SK-N-MC (cell line): Measurements from ENCODE around the gene ELOVL3.
A peak's percentile ranks its signal among the peaks of the same experiment; 100 is the strongest.
"Not testable (repeated sequence)": the region's sequence is repeated elsewhere in the genome, so short reads cannot be mapped to it uniquely, and the experiment has no call there.

Experiments
- DNase-seq: peaks from one replicate; pipeline ENCODE4 v3.0.0-alpha.2; 2011; ENCODE audit warnings: low read depth, low spot score
- H3K27ac ChIP-seq: fragments of 200-600 bp; sonication (generic); 2 replicates; pipeline ENCODE4 v1.5.1; 2016; ENCODE audit warnings: mixed run types
- H3K36me3 ChIP-seq: fragments of 200-600 bp; sonication (generic); 2 replicates; pipeline ENCODE4 v1.6.1; 2017; ENCODE audit warnings: antibody characterized with exemption, low read length, mixed read lengths; ENCODE audit not compliant: insufficient read depth
- H3K4me3 ChIP-seq: fragments of 200-600 bp; sonication (generic); 2 replicates; pipeline ENCODE4 v1.5.1; 2016
- H3K9ac ChIP-seq: fragments of 200-600 bp; sonication (generic); 2 replicates; pipeline ENCODE4 v1.8.0; 2017; ENCODE audit warnings: mixed run types, mixed read lengths; ENCODE audit not compliant: insufficient read length
- H3K9me3 ChIP-seq: fragments of 200-600 bp; sonication (generic); 2 replicates; pipeline ENCODE4 v1.6.1; 2017; ENCODE audit warnings: low read depth, mild to moderate bottlenecking, antibody characterized with exemption, low read length, moderate library complexity, mixed read lengths
- EZH2 ChIP-seq: fragments of 200-600 bp; sonication (generic); IDR thresholded peaks from one replicate; pipeline ENCODE4 v1.6.1; 2017; ENCODE audit warnings: antibody characterized with exemption
- FOXP2 ChIP-seq: optimal IDR thresholded peaks from 2 replicates; pipeline ENCODE3; 2011; ENCODE audit warnings: mild to moderate bottlenecking, moderate library complexity; ENCODE audit not compliant: insufficient read depth; ENCODE audit errors: extremely low read length, control extremely low read depth
- POLR2AphosphoS5 ChIP-seq: IDR thresholded peaks from 2 replicates; pipeline ENCODE4 v1.6.1; 2012; ENCODE audit warnings: mild to moderate bottlenecking, low read depth, low read length, borderline replicate concordance

ELOVL3 gene, protein sequence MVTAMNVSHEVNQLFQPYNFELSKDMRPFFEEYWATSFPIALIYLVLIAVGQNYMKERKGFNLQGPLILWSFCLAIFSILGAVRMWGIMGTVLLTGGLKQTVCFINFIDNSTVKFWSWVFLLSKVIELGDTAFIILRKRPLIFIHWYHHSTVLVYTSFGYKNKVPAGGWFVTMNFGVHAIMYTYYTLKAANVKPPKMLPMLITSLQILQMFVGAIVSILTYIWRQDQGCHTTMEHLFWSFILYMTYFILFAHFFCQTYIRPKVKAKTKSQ

GRCh38 chr10:102225646-102226541 is at the start of gene ELOVL3:
ELOVL3 (plus strand) TSS chr10:102226299; CDS start chr10:102226549, 250 bp downstream.
- H3K9me3 ChIP-seq = no peaks in the 10 kb centered on the region
- no peak for DNase-seq
- H3K4me3 ChIP-seq = peak within 1 kb of the TSS; percentile 70
- TF ChIP-seq EZH2 = no peak
- TF ChIP-seq POLR2AphosphoS5 = peak; percentile 29; the same call in 1 of the 2 replicates
- no peak within 1 kb of the TSS for H3K9ac ChIP-seq
- H3K27ac ChIP-seq = no peak within 1 kb of the TSS
- no peaks in the 10 kb centered on the region for H3K36me3 ChIP-seq

DNA sequence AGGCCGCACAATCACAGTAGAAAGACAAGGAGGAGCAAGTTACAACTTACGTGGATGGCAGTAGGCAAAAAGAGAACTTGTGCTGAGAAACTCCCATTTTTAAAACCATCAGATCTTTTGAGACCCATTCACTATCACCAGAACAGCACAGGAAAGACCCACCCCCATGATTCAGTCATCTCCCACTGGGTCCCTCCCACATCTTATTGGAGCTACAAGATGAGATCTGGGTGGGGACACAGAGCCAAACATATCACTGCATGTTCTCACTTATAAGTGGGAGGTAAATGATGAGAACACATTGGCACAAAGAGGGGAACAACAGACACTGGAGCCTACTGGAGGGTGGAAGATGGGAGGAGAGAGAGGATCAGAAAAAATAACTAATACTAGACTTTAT is 41.5 kb upstream of the ELOVL3 start:
- Histone ChIP-seq H3K9ac (no peak overlapping the region), H3K36me3 (no peaks in the 10 kb centered on the region), H3K9me3 (no peaks in the 10 kb centered on the region), H3K4me3 (no peak overlapping the region), H3K27ac (no peak overlapping the region)
- no peak for TF ChIP-seq FOXP2
- no peak for TF ChIP-seq EZH2
- TF ChIP-seq POLR2AphosphoS5 = no peak
- no peak for DNase-seq

DNA sequence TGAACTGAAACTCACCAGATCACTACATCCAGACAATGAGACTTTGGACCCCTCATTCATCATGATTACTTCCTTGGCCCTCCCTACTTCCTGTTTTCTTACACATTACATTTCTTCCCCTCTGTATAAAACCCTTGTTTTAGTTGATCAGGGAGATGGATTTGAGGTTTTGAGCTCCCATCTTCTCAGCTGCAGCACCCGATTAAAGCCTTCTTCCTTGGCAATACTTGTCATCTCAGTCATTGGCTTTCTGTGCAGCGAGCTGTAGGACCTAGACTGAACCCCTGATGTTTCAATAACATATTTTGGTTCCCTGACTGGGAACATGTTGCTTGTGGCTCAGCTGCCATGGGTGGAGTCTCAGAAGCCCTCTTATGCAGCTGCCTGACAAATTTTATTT is 40.8 kb upstream of the ELOVL3 start:
- TF ChIP-seq EZH2 (no peak), POLR2AphosphoS5 (no peak), FOXP2 (no peak)
- no peak overlapping the region for H3K27ac ChIP-seq
- H3K9ac ChIP-seq = no peak overlapping the region
- H3K4me3 ChIP-seq = no peak overlapping the region
- no peaks in the 10 kb centered on the region for H3K36me3 ChIP-seq
- DNase-seq = no peak
- H3K9me3 ChIP-seq = no peaks in the 10 kb centered on the region

DNA sequence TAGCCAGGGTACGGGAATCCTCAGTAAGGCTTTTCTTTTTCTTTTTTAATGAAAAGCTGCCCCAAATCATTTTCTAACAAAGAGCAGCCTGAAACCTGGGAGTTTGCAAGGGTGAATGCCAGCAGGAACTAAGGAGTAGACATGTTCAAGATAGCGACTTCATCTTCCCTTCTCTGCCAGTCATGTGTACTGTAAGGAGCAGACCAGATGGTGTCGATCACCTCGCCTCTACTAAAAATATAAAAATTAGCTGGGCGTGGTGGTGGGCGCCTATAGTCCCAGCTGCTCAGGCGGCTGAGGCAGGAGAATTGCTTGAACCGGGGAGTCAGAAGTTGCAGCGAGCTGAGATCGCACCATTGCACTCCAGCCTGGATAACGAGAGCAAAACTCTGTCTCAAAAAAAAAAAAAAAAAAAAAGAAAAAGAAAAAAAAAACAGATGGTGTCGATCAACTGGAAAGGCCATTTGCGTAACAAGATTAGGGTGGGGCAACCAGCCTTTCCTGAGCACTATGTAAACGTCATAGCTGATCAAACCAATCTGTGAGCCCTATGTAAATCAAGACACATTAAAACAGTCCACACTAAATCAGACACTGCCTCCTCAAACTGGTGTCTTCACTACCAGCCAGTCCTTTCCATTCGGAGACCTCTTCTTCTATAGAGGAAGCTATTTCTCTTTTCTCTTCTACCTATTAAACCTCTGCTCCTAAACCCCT is 40.1 kb upstream of the ELOVL3 start:
- Histone ChIP-seq H3K9me3 (no peaks in the 10 kb centered on the region), H3K36me3 (no peaks in the 10 kb centered on the region), H3K4me3 (no peak overlapping the region), H3K9ac (no peak overlapping the region), H3K27ac (no peak overlapping the region)
- DNase-seq = no peak
- TF ChIP-seq FOXP2 (no peak), EZH2 (no peak), POLR2AphosphoS5 (no peak)

GRCh38 chr10:102188298-102188940 is 37.7 kb upstream of the ELOVL3 start:
- Histone ChIP-seq H3K4me3 (no peak overlapping the region), H3K9ac (no peak overlapping the region), H3K9me3 (no peaks in the 10 kb centered on the region), H3K36me3 (no peaks in the 10 kb centered on the region), H3K27ac (no peak overlapping the region)
- TF ChIP-seq POLR2AphosphoS5 = no peak
- TF ChIP-seq EZH2 = no peak
- TF ChIP-seq FOXP2 = no peak
- no peak for DNase-seq

DNA sequence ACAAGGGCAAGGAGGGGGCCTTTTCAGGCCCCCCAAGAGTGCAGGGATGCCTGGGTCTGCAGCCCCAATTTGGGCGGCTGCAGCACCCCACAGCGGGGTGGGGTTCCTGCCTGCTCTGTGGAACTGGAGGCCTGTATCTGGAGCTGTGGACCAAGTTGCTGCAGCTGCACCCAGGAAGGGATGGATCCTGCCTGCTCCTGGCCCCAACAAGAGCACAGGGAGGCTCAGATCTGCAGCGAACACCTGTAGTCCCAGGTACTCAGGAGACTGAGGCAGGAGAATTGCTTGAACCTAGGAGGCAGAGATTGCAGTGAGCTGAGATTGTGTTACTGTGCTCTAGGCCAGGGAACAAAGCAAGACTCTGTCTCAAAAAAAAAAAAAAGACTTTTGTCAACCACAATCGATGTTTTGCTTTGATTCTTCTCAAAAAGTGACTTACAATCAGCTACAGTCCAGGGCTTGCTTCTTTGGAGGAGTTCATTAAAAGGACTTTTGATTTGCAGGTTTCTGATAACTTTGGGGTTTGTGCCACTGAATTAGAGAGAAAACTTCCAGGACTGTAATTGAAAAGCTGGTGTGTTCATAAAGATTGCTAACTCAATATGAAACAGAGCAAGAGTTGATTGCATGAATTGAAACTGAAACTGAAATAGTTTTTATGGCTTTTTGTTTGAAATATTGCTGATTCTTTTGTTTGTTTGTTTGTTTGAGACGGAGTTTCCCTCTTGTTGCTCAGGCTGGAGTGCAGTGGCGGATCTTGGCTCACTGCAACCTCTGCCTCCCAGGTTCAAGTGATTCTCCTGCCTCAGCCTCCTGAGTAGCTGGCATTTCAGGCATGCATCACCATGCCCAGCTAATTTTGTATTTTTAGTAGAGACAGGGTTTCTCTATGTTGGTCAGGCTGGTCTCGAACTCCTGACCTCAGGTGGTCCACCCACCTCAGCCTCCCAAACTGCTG is 36.9 kb upstream of the ELOVL3 start:
- H3K9me3 ChIP-seq, DNase-seq: not testable (repeated sequence)

GRCh38 chr10:102191956-102192355 is 34.1 kb upstream of the ELOVL3 start:
- H3K9me3 ChIP-seq = no peaks in the 10 kb centered on the region
- H3K27ac ChIP-seq = no peak overlapping the region
- TF ChIP-seq EZH2 (no peak), FOXP2 (no peak), POLR2AphosphoS5 (no peak)
- no peak overlapping the region for H3K9ac ChIP-seq
- no peaks in the 10 kb centered on the region for H3K36me3 ChIP-seq
- no peak for DNase-seq
- H3K4me3 ChIP-seq = no peak overlapping the region

More for the DNA sequence above, 36.9 kb upstream of the ELOVL3 start:
- not testable (repeated sequence) for H3K27ac ChIP-seq, H3K36me3 ChIP-seq, H3K9ac ChIP-seq, H3K4me3 ChIP-seq
